ENCODE measurements around the gene G0S2. TPM values are rescaled to one million over a fixed set of nuclear protein-coding genes. Genes with fewer than 3 reads are reported as not detected.

G0S2 gene
- total and polyA plus RNA-seq, 2 of the 8 experiments (the other 6 are each of a cell fraction or from before 2014, with no cell fraction given): 1.0 to 1.7 TPM

DNA sequence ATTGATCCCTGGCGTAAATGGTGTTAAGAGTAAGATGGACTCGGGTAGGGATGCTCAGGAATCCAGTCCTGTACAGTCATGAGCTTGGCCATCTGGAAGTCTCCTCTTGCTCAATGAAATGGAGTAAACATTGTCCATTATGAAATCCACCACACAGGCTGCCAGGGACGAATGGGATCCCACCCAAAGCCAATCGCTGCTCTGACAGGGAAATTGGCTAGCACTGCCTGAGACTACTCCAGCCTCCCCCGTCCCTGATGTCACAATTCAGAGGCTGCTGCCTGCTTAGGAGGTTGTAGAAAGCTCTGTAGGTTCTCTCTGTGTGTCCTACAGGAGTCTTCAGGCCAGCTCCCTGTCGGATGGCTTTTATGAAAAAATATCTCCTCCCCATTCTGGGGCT lies 29.4 kb downstream of the G0S2 start, which contains the start of gene HSD11B1:
HSD11B1 (plus strand) TSS at position 263 of the 400 bp plus-strand sequence; CDS start at position 360, 97 bp downstream.
- Histone ChIP-seq H3K79me2 (ENCODE audit: control insufficient read depth in 1 of 2, insufficient read depth in 2 of 2, low read length in 2 of 2) (no peaks in the 10 kb centered on the region), H2AFZ (ENCODE audit: low read length) (no peak within 1 kb of the TSS), H3K27me3 (replicated peaks in 1 of 4; ENCODE audit: control insufficient read depth in 3 of 4, extremely low read depth in 1 of 4, insufficient read depth in 3 of 4, low read length in 3 of 4) (no peaks in the 10 kb centered on the region; a peak in 1 of 7 replicates), H3K18ac (ENCODE audit: extremely low read depth, low read length) (no peak within 1 kb of the TSS), H4K91ac (replicated peaks; ENCODE audit: insufficient read length, low read length) (no peak within 1 kb of the TSS), H3K56ac (replicated peaks; ENCODE audit: insufficient read length, low read depth, low read length) (no peak within 1 kb of the TSS), H3K4me1 (replicated peaks in 1 of 4; ENCODE audit: control insufficient read depth in 3 of 4, insufficient read depth in 4 of 4, low read length in 3 of 4) (no peaks in the 10 kb centered on the region), H2BK5ac (ENCODE audit: low read depth, low read length) (no peak within 1 kb of the TSS), H2BK15ac (ENCODE audit: low read length) (no peak within 1 kb of the TSS), H3K79me1 (ENCODE audit: low read depth, low read length) (no peaks in the 10 kb centered on the region), H2BK20ac (ENCODE audit: low read length) (no peak within 1 kb of the TSS), H4K5ac (ENCODE audit: insufficient read length, low read depth, low read length) (no peak within 1 kb of the TSS), H4K20me1 (replicated peaks in 1 of 2; ENCODE audit: control insufficient read depth in 1 of 2, insufficient read depth in 2 of 2, low read length in 2 of 2) (no peaks in the 10 kb centered on the region), H3K36me3 (ENCODE audit: control insufficient read depth in 2 of 4, insufficient read depth in 4 of 4, low read length in 3 of 4) (no peaks in the 10 kb centered on the region), H3K23ac (ENCODE audit: insufficient read length) (no peak within 1 kb of the TSS), H3K23me2 (ENCODE audit: low read depth, low read length) (no peaks in the 10 kb centered on the region), H3K9me3 (ENCODE audit: insufficient read depth in 2 of 2, low read depth in 1 of 2, low read length in 1 of 2) (no peaks in the 10 kb centered on the region), H3K9ac (replicated peaks in 1 of 4; ENCODE audit: extremely low read depth in 1 of 4, low read depth in 3 of 4, low read length in 3 of 4) (no peak within 1 kb of the TSS), H2BK120ac (replicated peaks; ENCODE audit: low read depth, low read length) (no peak within 1 kb of the TSS), H3K14ac (ENCODE audit: insufficient read length) (no peak within 1 kb of the TSS), H3K4me3 (ENCODE audit: extremely low read depth in 1 of 4, insufficient read depth in 2 of 4, low read depth in 3 of 4, low read length in 4 of 4) (no peak within 1 kb of the TSS), H3K4me2 (ENCODE audit: insufficient read depth in 1 of 2, low read depth in 2 of 2, low read length in 2 of 2) (no peak within 1 kb of the TSS), H2AK5ac (ENCODE audit: low read depth, low read length) (no peak within 1 kb of the TSS), H3K27ac (ENCODE audit: low read depth, low read length) (no peak within 1 kb of the TSS), H3K4ac (replicated peaks; ENCODE audit: insufficient read length, low read depth, low read length) (no peak within 1 kb of the TSS), H2BK12ac (ENCODE audit: low read depth, low read length) (no peak within 1 kb of the TSS), H4K8ac (ENCODE audit: extremely low read depth, insufficient read depth, low read length) (no peak within 1 kb of the TSS)
- ChIA-PET POLR2A (ENCODE audit: partially characterized antibody) (no interaction called here), CTCF (ENCODE audit: partially characterized antibody) (interaction anchor here (0.9 to 1.4 kb wide), 4 partner anchors 11 to 138 kb away, joined by 3 to 4 read pairs (median 3); no protein-coding TSS in a partner anchor)
- FAIRE-seq (no peak), DNase-seq (ENCODE audit: low read depth in 1 of 2, low spot score in 2 of 2) (no peak)
- WGBS, 2 experiments (ENCODE audit: extremely low coverage in 1 of 2, insufficient coverage in 1 of 2, insufficient read length in 1 of 2, insufficient replicate concordance in 2 of 2, low coverage in 1 of 2, low lambda C conversion rate in 2 of 2, missing lambda C conversion rate in 1 of 2): 87% methylated on average over 6 of the region's 6 CpGs; no CpG with 5 or more reads in 1 of the 2 experiments
- no peak for TF ChIP-seq SIX5 (IDR thresholded peaks at IDR 0.05; ENCODE audit: low read depth, low read length)
- TF ChIP-seq CHD1 (IDR thresholded peaks at IDR 0.05; ENCODE audit: low read depth, low read length): no peak
- no peak for TF ChIP-seq CEBPB (IDR thresholded peaks at IDR 0.05; ENCODE audit: low read depth, low read length)
- no peak for TF ChIP-seq ASH2L (IDR thresholded peaks at IDR 0.05; ENCODE audit: low read length)
- TF ChIP-seq PHF8 (conservative IDR thresholded peaks at IDR 0.05; ENCODE audit: low read depth, low read length): no peak
- no peak for TF ChIP-seq SRF (IDR thresholded peaks at IDR 0.05; ENCODE audit: low read depth, low read length)
- TF ChIP-seq RBBP5 (IDR thresholded peaks at IDR 0.05; ENCODE audit: borderline replicate concordance, low read depth, low read length): no peak
- TF ChIP-seq SUZ12 (IDR thresholded peaks at IDR 0.05; ENCODE audit: low read length): no peak
- TF ChIP-seq, protein P1, sequence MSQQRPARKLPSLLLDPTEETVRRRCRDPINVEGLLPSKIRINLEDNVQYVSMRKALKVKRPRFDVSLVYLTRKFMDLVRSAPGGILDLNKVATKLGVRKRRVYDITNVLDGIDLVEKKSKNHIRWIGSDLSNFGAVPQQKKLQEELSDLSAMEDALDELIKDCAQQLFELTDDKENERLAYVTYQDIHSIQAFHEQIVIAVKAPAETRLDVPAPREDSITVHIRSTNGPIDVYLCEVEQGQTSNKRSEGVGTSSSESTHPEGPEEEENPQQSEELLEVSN (IDR thresholded peaks at IDR 0.05): no peak
- TF ChIP-seq TCF12 (IDR thresholded peaks at IDR 0.05; ENCODE audit: low read depth, low read length): no peak
- TF ChIP-seq, protein P2, sequence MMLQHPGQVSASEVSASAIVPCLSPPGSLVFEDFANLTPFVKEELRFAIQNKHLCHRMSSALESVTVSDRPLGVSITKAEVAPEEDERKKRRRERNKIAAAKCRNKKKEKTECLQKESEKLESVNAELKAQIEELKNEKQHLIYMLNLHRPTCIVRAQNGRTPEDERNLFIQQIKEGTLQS (IDR thresholded peaks at IDR 0.05; ENCODE audit: insufficient read depth, low read depth, low read length): no peak
- TF ChIP-seq NRF1 (IDR thresholded peaks at IDR 0.05; ENCODE audit: low read depth, low read length): no peak
- no peak for TF ChIP-seq RAD21 (IDR thresholded peaks at IDR 0.05 in 1 of 2, conservative IDR thresholded peaks at IDR 0.05 in 1 of 2; ENCODE audit: low read depth in 2 of 2, low read length in 2 of 2)

All from H1 (cell line).